COR-L47 (cell line): Measurements from ENCODE around the gene RAD1.
A peak's percentile ranks its signal among the peaks of the same experiment; 100 is the strongest.

Experiments used
- DNase-seq: peaks from one replicate; lab custom pipeline; 2025; lab: John Stamatoyannopoulos, UW

The RAD1 gene

DNA sequence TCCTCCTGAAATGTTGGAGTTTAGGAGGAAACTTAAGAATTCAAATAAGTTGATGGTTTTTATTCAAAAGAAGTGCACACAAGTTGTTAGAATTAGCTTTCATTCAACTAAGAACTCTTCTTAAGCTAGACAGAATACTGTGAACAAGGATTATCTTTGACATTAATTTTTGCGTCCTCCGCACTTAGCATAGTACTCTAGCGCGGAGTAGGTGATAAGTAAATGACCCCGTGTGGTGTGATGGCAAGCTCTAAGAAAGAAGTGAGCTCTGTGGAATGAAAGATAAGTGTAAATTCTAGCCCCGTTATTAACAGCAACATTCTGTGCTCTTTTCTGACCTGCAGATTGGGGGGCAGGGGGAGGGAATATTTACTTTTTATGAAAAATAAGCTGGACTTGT lies 1.2 kb upstream of the RAD1 start:
- DNase-seq: no peak

DNA sequence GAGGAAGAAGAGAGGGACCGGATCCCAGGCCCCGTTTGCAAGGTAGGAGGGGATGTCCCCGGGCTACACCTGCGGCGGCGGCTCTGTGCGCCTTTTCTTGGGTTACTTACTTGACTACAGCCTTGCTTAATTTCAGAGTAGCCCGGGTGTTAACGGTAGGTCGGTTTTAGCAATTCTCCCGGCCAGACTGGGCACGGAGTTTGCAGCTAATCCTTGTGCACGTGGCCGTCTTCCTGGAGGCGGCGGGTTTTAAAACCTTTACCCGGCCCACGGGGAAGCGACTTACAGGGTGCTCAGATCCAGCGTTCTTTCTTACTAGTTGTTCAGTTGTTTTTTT lies 520 bp upstream of the RAD1 start:
- DNase-seq: no peak

DNA sequence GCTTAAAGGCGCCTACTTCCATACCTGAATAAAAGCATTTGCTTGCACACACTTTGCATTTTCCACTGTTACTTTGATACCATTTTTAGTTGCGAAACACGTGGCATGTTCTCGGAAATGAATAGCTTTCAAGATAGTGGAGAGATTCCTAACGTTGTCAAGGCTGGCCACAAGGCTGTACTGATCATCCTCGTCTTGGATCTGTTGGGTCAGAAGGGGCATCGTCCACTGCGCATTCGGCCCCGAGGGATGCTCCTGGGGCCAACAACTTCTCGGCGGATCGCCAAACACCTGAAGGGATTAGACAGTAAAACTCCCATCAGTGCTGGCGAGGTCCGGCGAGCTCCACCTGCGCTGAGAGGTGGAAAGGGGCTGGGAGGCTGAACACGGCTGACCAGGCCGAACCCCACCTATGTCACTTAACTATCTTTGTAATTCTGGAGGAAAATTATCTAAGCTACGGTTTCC lies 599 bp downstream of the RAD1 start:
- DNase-seq: no peak

DNA sequence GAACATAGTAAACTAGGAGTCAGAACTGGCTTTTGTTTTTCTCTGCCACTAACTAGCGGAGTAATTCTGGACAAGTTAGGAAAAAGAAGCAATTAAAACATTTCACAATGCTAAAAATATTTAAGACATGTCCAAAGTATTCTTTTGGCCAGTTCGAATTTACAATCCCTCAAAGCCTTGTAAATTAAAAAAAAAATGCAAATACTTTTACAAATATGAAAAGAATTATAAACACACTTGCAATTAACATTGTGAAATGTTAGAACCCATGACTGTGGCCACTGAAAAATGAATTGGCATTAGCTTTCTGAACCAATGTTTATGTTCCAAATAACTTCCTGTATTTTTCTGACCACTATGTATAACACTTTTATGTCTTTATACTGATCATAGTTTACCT lies 2.2 kb downstream of the RAD1 start:
- DNase-seq: no peak

DNA sequence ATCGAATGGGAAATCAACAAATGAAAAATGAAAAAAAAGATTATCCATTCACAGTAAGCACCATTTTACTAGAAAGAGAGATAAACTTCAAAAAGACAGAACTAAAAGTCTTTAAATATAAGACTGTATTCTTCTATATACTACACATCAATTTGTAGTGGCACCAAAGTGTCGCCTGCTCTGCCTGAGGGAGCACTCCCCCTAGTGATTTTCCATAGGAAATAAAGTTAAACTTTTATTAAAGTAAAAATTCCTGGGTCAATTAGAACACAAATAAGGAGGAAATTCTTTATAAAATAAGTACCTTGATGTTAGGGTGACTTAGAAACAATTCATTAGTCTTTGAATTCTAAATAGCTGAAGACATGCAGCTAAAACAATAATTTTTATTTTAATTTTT lies 9.7 kb downstream of the RAD1 start:
- no peak for DNase-seq

DNA sequence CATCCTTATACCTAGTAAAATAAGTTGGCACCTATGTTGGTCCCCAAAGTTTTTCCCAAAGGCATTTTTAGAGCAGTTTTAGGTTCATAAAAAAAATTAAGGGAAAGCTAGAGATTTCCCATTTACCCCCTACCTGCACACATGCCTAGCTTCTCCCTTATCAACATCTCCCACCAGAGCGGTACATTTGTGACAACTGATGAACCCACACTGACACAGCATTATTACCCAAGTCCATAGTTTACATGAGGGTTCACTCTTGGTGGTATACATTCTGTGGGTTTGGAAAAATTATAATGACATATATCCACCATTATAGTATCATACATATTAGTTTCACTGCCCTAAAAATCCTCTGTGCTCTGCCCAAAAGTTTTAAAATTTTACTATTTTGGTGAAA lies 12.0 kb downstream of the RAD1 start:
- DNase-seq: no peak

DNA sequence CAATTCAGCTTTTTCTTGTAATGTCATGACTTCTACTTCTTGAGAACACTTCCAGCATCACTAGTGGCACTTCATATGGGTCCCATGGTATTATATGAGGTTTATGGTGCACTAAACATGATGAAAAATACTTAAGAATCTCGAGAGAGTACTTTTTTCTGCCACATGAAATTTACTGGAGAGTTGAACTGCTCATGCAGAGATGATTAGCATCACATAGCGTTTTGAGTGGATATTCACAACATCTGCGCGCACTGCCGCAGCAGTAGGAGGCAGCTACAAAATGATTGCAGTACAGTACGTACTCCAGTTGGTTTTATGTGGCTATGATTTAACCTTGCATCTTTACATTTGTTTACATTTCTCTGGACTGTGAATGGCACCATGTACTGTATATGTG lies 14.7 kb downstream of the RAD1 start:
- no peak for DNase-seq

DNA sequence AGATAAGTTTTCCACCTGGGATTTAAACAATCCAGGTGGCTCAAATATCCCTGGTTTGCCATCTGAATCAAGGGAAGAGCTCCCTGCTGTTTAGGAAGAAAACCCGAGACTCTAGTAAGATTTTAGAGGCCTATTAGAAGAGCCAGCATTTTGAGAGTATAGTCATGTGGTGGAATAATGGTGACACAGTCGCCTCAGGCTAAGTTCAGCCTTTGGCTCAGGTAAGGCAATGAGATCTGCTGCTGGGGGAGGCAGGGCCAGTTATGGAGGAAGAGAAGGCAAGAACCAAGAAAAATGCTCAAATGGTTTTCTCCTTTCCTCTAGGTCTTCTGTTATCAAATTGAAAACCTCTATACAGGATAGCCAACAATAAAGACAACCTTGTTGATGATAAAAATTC lies 16.2 kb downstream of the RAD1 start:
- DNase-seq: no peak

DNA sequence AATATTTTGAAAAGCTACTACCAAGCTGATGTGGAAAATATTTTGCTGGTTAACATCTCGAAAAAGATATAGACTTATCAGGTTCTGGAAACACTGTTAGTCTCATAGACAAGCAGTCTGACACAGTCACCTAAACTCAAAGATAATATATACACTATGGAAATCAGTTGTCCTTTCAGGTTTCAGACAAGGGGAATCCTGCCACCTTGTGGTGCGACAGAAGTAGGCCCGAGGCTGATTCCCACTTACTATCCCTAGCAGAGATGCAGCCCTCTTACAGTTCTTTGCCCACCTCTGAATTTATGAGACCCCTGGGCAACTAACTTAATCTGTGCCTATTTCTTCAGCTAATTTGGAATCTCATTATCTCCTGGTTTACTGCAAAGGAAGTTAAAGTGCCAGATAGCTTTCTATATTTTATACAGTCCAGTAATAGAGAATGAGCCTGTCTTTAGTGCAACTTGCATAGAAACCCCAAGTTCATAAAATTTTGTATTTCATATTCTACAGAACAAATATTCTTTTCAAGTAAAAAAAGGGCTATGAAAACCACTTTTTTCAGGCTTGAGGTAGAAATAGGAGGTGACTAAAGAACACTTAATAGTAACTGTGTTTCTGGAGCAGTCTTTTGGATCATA lies 16.9 kb downstream of the RAD1 start:
- peak; percentile 67 for DNase-seq

DNA sequence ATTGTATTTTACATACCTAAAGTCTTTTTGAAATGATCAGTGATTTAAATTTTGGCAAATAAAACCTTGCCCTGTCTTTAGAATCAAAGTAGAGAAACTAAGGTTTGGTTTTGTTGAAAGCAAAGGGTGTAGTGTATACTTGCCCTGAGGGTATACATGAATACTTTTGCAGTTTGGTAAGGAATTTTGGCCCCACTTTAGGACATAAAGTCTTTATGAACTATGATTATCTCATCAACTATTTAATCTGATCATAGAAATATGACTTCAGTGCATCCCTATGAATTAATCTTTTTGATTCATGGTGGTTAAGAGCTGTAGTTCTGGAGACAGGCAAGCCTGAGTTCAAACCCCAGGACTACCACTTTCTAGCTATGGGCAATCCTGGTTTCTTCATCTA lies 17.7 kb downstream of the RAD1 start:
- DNase-seq: no peak

DNA sequence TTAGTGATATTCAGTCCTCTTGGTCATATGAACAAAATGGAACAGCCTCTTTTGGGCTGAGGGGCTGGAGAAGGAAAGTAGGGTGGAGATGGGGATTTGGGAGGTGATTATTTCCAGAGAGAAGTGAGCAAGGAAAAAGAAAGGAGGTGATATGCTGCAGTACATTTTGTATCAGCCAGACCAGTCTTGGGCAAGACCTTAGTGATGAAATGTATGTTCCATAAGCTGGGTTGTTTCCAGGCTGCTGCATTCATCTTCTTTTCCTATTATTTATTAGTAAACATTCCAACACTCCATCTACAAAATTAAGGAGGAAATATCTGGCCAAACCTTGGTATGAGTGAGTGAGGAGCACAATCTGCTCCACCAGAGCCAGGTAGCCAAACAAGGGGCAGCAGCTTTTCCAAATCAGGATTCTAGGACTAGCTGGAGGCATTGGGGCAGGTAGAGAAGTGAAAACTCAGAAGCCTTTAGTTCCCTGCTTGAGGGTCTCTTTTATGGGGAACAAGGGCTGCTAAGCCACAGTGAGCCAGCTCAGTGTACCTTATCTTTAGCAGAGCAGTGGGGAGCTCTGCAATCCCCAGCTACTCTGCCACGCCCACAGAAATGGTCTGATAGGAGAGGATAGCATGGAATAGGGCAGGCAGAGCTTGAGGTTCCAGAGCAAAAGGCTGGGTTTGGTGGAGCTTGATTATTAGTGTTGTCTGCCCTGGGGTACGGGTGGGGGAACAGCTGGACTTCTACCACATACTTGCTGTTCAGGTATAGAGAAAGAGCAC lies 19.5 kb downstream of the RAD1 start:
- no peak for DNase-seq

DNA sequence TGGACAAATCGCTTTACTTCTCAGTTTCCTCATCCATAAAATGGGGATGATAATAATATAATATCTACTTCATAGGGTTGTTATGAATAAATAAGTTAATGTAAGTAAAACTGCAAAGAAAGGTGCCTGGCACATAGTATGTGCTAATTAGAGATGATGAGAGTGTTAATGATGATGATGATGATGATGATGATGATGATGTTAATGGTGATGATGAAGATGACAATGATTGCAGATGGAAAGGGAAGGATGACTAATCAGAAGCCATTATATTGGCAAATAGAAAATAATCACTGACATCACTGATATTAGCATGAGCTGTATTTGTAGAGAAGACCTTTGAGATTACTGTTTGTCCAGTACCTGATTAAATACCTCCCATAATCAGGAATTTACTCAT lies 20.6 kb downstream of the RAD1 start:
- DNase-seq: no peak

DNA sequence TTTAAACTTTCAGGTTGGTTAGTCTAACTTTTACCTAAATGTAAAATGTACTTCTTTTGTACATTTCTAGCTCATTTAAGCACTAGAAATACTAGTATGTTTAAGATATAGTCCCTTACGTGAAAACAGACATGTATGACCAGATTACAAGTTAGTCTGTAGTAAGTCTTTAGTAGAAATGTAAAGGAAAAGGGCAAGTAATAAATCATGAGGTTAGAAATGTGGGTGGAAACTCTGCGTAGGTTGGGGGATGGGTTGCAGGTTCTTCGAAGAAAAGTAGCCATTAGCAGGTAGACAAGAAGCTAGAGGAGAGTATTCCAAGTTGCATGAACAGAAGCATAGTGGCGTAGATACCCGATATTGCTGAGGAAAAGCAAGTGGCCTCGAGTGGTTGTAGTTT lies 22.9 kb downstream of the RAD1 start:
- DNase-seq: no peak

DNA sequence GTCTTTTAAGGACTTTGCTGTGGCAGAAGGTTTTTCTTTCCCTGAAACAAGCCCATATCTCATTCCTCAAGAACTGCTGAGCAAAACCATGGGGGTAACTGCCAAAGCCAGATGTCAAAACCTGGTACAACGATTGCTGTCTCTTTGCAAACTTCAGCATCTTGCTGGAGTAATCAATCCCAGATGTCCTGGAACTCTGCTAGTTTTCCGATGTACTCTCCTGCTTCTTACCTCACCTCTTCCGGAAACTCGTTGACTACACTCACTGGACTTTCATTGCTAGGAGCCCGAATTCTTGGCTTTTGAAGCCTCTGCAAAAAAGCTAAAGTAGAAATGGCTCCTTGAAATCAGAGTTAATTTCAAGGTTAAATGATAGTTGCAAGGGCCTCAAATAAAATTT lies 23.3 kb downstream of the RAD1 start:
- no peak for DNase-seq

DNA sequence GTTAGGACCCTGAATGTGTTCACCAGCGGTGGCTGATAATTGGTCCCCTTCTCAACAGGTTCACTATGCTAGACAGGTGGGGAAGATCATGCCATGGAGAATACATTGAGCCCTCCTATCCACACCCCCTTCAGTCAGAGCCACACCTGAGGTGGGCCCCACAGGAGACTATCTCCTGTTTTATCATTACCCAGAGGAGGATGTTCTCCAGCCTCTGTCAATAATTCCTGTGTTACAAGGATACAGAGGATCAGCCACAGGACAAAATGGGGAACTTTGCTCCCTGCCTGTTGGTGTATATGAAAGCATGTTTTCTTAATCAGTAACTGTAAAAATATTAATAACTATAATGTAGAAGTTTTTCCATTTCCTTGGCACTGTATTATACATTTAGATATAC lies 25.9 kb downstream of the RAD1 start:
- no peak for DNase-seq

DNA sequence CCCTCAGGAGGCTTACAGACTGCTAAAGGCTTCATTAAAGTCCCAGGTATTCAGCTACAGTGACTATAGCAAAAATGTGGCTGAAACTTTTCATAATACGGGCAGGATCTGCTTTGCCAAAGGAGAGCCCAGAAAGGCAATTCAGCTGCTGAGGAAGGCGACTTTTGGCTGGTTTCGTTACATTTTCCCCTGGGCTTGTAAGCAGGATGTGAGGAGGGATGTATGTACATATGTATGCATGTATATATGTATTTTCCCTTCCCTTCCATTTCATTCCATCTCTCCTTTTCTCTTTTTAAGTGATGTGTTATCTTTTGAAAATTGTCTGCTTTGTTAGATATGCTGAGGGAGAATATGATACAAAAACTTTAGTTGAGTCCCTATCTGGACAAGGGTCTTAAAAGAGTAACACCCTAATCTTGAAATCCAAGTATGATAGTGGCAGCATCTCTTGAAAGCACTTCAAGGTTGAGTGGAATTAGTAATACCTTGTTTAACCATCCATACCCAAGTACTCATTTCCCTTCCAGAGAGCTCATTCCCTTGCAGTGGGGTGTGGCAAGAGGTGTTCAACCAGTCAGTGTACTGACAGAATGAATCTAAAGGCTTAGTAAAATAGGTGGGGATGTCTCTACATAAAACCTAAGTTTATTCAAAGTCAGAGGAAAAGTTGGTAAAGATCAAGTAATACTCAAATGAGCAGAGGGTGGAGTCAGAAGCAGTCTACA lies 28.7 kb downstream of the RAD1 start:
- DNase-seq: no peak

DNA sequence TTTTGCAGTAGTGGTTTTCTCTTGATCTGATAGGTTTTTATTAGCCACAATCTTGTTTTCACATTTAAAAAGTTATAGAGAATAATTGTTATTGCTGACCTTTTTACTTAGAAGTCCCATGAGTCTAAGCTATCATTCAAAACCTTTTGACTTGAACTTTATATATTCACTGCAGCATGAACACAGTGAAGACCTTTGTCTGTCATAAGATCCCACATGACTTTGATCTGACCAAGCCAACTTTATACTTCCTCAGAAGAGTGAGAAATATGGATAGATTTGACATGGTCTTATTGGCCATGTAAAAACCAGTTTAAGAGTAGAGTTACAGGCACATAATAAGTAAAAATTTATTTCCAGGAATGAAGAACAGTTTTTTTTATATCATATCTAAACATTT lies 34.1 kb downstream of the RAD1 start:
- DNase-seq: no peak

DNA sequence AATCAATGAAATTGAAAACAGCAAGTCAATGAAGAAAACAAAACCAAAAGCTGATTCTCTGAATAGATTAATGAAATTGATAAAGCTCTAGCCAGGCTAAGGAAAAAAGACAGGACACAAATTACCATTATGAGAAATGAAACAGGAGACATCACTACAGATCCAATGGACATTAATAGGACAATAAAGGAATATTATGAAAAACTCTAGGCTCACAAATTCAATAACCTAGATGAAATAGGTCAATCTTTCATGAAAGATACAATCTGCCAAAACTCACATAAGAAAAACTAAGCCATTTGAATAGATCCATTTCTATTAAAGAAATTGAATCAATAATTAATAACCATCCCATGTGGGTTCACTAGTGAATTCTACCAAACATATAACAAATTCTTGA lies 39.0 kb downstream of the RAD1 start:
- no peak for DNase-seq

DNA sequence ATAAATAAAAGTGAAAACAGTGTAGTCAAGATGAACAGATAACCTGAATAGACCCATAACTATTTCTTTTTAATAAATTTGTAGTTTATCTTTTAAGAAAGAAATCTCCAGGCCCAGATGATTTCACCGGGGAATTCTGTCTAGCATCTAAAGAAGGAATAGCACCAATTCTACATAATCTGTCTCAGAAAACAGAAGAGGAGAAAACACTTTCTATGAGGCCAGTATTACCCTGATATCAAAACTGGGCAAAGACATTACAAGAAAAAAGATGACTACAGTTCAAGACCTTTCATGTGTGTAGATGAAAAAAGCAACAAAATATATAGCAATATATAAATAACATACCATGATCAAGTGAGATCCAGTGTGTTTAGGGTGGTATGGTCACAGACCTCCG lies 44.9 kb downstream of the RAD1 start:
- no peak for DNase-seq

DNA sequence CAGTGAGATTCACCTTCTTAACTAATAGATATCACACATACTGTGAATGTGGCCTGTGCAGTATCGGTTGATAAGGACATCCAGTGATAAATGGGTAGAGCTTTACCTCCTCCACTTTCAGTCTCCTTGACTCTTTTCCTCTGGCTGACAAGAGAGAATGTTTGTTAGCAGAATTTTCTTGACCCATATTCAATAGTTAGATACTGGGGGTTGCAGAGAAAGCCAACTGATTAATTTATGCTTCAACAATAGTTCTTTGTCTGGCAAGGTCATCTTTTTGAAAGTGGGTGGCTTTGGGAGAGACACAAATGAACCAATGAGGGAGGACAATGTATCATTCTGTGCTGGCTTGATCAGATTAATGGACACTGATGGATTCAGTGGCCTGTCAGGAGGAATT lies 46.0 kb downstream of the RAD1 start:
- no peak for DNase-seq

DNA sequence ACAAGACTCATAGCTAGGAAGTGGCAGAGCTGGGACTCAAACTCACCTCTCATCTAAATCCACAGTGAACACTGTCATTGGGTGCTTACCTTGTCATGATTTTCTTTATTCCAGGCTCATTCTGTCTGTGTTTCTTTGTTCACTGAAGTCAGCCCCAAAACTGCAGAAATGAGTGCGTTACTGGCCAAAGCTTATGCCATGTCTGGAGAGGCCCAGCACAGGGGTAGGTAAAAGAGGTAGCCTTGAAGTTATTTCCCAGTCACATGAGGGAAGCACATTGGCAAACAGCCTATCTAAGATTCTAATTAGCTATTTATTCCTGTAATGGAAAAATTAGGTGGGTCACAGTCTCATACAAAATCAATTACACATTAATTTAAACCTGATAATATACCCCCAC lies 46.5 kb downstream of the RAD1 start:
- DNase-seq: no peak

DNA sequence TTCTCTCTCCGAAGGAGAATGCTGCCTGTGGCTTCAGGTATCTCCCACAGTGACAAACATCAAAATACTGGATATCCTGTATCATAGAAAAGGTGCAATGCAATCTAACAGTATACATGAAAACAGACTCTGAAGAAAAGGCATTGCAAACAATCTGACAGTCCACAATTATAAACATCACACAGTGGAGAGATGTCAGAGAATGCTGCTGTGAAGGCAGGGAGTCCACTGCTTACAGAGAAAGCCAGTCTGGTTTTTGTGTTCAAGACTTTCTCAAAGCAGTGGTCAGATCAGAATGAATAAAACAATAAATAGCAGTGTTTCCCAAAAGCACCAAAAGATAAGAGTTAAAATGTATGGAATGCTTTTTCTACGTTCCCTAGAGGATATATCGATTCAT lies 47.6 kb downstream of the RAD1 start:
- no peak for DNase-seq

DNA sequence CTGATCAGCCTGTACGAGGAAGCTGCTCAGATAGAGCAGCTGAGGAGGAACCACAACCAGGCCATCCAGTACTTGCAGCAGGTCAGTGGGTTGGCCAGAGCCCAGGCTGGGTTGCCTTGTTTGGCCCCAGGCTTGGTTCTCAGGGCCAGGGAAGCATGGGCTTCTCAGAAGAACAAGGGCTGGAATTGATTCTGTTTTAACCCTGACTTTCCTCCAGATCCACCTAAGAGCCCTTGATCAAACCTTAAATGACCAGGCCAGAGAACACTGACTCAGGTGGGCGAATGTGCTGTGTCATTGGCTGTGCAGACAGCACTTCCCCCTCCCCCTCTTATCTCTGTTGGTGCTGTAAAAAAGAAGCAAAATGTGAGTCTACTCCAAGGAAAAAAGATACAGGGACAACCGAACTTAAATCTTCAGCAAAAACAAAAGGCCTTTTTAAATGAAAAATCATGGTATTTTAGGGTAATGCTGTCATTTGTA lies 48.3 kb downstream of the RAD1 start:
- DNase-seq: no peak
